Heart right ventricle (tissue), 16 donors: ENCODE measurements around the gene TXNDC16. TPM values are rescaled to one million over a fixed set of nuclear protein-coding genes. Genes with fewer than 3 reads are reported as not detected.
"Not testable (repeated sequence)": the region's sequence is repeated elsewhere in the genome, so short reads cannot be mapped to it uniquely, and the experiment has no call there.

Experiments used
- ATAC-seq, 8 donors: fragments of 200-7000 bp; cut with Tn5 transposase; one replicate each; pipeline ENCODE4 v1.9.1; 2020; ENCODE audit warnings: mild to moderate bottlenecking in 8 of 8, moderate library complexity in 8 of 8, moderate number of reproducible peaks in 1 of 8
- DNase-seq, 2 donors: peaks; one replicate each; pipeline ENCODE4 v3.0.0-alpha.2; 2020
- H3K27ac ChIP-seq, 10 donors: fragments of 200-600 bp; sonication (generic) in 2 of 10; one replicate each; pipeline versions ENCODE4 v1.5.0 to v1.8.0; 2020 to 2022; ENCODE audit warnings: mild to moderate bottlenecking in 3 of 10
- H3K27me3 ChIP-seq, 7 donors: fragments of 200-600 bp; one replicate each; pipeline ENCODE4 v1.8.0; 2021 to 2022; ENCODE audit warnings: mild to moderate bottlenecking in 2 of 7
- H3K36me3 ChIP-seq, 9 donors: fragments of 200-600 bp; sonication (generic) in 1 of 9; one replicate each; pipeline versions ENCODE4 v1.5.0 to v1.8.0; 2020 to 2022; ENCODE audit warnings: mild to moderate bottlenecking in 2 of 9
- H3K4me1 ChIP-seq, 9 donors: fragments of 200-600 bp; sonication (generic) in 1 of 9; one replicate each; pipeline versions ENCODE4 v1.5.0 to v1.8.0; 2020 to 2022; ENCODE audit warnings: mild to moderate bottlenecking in 4 of 9
- H3K4me3 ChIP-seq, 10 donors: fragments of 200-600 bp; sonication (generic) in 2 of 10; one replicate each; pipeline versions ENCODE4 v1.5.0 to v1.8.0; 2020 to 2022; ENCODE audit warnings: mild to moderate bottlenecking in 7 of 10, moderate library complexity in 2 of 10
- H3K9me3 ChIP-seq, 11 donors: fragments of 200-600 bp in 10 of 11; sonication (generic) in 2 of 11; one replicate each; pipeline versions ENCODE4 v1.5.0 to v1.8.0; 2013 to 2022; ENCODE audit warnings: mild to moderate bottlenecking in 2 of 11, control low read depth in 1 of 11, moderate library complexity in 1 of 11
- WGBS, 2 donors: extraction: QIAGEN DNeasy Blood & Tissue Kit; methylation state at CpG; one replicate each; pipeline ENCODE4 v1.1.7; 2013; ENCODE audit warnings: inconsistent platforms in 1 of 2; 5-methylcytosine and 5-hydroxymethylcytosine counted together
- intact Hi-C, 10 donors: fragments of 100-400 bp; cut with DNase I; formaldehyde crosslinking; loops; one replicate each; pipeline versions ENCODE4 v1.11.1 to v1.14.2; 2022
- polyA plus RNA-seq, 2 donors: library from polyadenylated mRNA; stranded (reverse); fragments of 200-250 nt; gene quantifications; one replicate each; pipeline ENCODE4 v1.2.3, GENCODE V29; 2013
- total RNA-seq, 10 donors: library from RNA; stranded (reverse); fragmentation: NEBNext Ultra II Directional in 3 of 10; extraction: Animal tissue kit (Norgen Biotek cat#: 25700) in 3 of 10; gene quantifications; one replicate each; pipeline versions ENCODE4 v1.2.1 to v1.2.4, GENCODE V29; 2021 to 2023
- TF ChIP-seq, protein P1 (sequence below), 9 donors: fragments of 200-600 bp; sonication (generic) in 2 of 9; IDR thresholded peaks; one replicate each; pipeline versions ENCODE4 v1.5.0 to v1.8.0; 2021 to 2022; ENCODE audit warnings: antibody characterized with exemption in 9 of 9, mild to moderate bottlenecking in 5 of 9, moderate library complexity in 1 of 9
- donor health status: Arrhythmogenic right ventricular cardiomyopathy.
- donor health status: ischemic (EF 13 %, LVEDD 7.1; RV severe dilation, severe dysfunction).
- donor health status: healthy with polysubstance abuse.
- donor health status: DM: no; HTN: yes; CAD: no.
- donor health status: DM: no; HTN: no; CAD: no.
- donor health status: ischemic (EF 25% LVEDD 6.9; RV normal size, moderate dysfunction).
- donor health status: ischemic (EF 25% LVEDD 5.7; RV mildly dilated, moderate dysfunction).
- donor health status: healthy.
- donor health status: DM: yes; HTN: yes; CAD: no.
- donor health status: Ischemic cardiomyopathy.
- donor health status: ischemic (EF 35%, LVEDD 5.7; RV mildly dilated, moderate dysfunction).
- donor health status: nonischemic (EF 11% LVEDD 7.7; RV severe dilation, severe dysfunction).
- donor health status: DM: yes; HTN: yes; CAD: no.
- donor health status: PGD.
- donor health status: ischemic (EF 29% LVEDD 5.4; RV normal size, mild dysfunction).
- donor health status: nonischemic (EF 23%, LVEDD 6.1; RV moderate dilation, normal function).

Gene TXNDC16
- total and polyA plus RNA-seq, 12 donors: 1.2 to 6.3 (median 4.1) TPM

DNA sequence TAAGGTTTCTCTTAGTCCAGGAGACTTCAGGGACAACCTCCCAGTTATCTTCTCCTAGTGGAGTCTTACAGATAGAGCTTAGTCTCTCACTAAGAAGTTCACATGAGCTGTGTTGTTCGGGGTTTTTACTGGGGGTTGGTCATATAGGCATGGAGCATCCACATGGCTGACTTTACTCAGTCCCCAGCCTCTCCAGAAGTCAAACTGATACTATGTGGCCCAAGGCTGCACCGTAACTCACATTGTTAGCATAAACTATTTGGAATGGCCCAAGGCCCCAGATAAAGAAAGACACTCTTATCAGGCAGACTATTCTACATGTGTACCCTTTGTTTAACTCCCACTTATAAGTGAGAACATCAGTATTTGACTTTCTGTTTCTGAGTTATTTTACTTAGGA lies 23.6 kb upstream of the TXNDC16 start:
- H3K9me3 ChIP-seq: peaks cover 0 to 40% (median 18%) of the 10 kb centered on the region in 11 donors
- H3K36me3 ChIP-seq: no peaks in the 10 kb centered on the region
- no peak for DNase-seq
- intact Hi-C loops: no loop called here
- H3K27me3 ChIP-seq: no peaks in the 10 kb centered on the region
- ATAC-seq: no peak
- H3K4me3 ChIP-seq: no peak overlapping the region
- no peaks in the 10 kb centered on the region for H3K4me1 ChIP-seq
- TF ChIP-seq, protein P1, sequence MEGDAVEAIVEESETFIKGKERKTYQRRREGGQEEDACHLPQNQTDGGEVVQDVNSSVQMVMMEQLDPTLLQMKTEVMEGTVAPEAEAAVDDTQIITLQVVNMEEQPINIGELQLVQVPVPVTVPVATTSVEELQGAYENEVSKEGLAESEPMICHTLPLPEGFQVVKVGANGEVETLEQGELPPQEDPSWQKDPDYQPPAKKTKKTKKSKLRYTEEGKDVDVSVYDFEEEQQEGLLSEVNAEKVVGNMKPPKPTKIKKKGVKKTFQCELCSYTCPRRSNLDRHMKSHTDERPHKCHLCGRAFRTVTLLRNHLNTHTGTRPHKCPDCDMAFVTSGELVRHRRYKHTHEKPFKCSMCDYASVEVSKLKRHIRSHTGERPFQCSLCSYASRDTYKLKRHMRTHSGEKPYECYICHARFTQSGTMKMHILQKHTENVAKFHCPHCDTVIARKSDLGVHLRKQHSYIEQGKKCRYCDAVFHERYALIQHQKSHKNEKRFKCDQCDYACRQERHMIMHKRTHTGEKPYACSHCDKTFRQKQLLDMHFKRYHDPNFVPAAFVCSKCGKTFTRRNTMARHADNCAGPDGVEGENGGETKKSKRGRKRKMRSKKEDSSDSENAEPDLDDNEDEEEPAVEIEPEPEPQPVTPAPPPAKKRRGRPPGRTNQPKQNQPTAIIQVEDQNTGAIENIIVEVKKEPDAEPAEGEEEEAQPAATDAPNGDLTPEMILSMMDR (IDR thresholded peaks at IDR 0.05): no peak
- 88 to 97% methylated on average over 2 of the region's 2 CpGs for WGBS, 2 donors
- no peak overlapping the region for H3K27ac ChIP-seq

DNA sequence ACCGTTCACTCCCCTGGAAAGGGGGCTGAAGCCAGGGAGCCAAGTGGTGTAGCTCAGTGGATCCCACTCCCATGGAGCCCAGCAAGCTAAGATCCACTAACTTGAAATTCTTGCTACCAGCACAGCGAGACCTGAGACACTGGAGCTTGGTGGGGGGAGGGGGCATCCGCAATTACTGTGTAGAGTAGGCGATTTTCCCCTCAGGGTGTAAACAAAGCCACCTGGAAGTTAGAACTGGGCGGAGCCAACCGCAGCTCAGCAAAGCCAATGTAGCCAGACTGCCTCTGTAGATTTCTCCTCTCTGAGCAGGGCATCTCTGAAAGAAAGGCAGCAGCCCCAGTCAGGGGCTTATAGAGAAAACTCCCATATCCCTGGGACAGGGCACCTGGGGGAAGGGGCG lies 16.1 kb upstream of the TXNDC16 start:
- H3K4me3 ChIP-seq, intact Hi-C loops, ATAC-seq, DNase-seq, H3K36me3 ChIP-seq, H3K27me3 ChIP-seq, H3K4me1 ChIP-seq, H3K27ac ChIP-seq: not testable (repeated sequence)
- peaks cover 0 to 58% (median 21%) of the 10 kb centered on the region in 11 donors for H3K9me3 ChIP-seq
- 96 to 97% methylated on average over 7 of the region's 7 CpGs for WGBS, 2 donors

DNA sequence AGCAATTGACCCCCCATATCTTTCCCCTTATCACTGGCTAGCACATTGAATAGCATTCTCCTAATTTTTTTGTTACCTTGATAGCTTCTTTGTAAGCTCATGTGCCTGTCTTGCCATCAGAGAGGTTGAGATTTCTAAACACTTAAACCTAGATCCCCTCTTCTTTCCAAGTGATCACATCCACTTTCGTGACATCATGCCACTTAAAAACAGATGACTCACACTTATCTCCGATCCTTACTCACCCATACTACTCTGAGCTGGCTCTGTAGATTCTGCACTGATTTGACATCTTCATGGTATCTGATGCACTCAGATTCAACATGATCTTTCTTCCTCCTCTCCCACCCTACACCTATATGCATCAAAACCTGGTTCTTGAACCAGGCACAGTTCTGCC lies 10.8 kb upstream of the TXNDC16 start:
- H3K4me3 ChIP-seq: no peak overlapping the region
- 79 to 87% methylated on average over 2 of the region's 2 CpGs for WGBS, 2 donors
- no peak for ATAC-seq
- intact Hi-C loops: no loop called here
- H3K27me3 ChIP-seq: no peaks in the 10 kb centered on the region
- no peaks in the 10 kb centered on the region for H3K36me3 ChIP-seq
- no peaks in the 10 kb centered on the region for H3K4me1 ChIP-seq
- peaks cover 0 to 15% (median 0%) of the 10 kb centered on the region in 11 donors for H3K9me3 ChIP-seq
- DNase-seq: no peak
- TF ChIP-seq, protein P1 (IDR thresholded peaks at IDR 0.05): no peak
- no peak overlapping the region for H3K27ac ChIP-seq

DNA sequence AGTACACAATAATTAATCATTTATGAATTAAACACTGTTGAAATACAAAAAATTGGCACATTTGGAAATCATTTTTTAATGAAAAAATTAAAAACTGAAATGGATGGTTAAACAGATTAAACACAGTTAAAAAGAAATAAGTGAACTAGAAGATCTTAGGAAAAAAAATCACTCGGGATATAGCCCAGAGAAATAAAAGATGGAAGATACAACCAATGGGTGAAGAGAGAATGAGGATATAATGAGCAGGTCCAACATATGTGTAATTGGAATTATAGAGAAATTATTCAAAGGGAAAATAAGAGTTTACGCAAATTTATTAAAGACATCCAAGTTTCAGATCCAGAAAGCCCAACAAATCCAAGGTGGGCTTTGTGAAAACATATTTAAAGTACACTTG lies 6.4 kb upstream of the TXNDC16 start:
- H3K27me3 ChIP-seq: no peaks in the 10 kb centered on the region
- ATAC-seq (no peak), DNase-seq (no peak)
- no peaks in the 10 kb centered on the region for H3K36me3 ChIP-seq
- intact Hi-C loops: loop anchor here in 3 of 10 donors (10.0 kb wide), 3 partner anchors 136 to 236 kb away; partner anchors contain the start of genes ERO1A (in 2 of the 3), GNPNAT1 (in 1 of the 3) and PSMC6 (in 1 of the 3)
- no peak overlapping the region for H3K27ac ChIP-seq
- H3K9me3 ChIP-seq: peaks cover 0 to 14% (median 0%) of the 10 kb centered on the region in 11 donors
- TF ChIP-seq, protein P1 (IDR thresholded peaks at IDR 0.05): no peak
- 96 to 99% methylated on average over 2 of the region's 2 CpGs for WGBS, 2 donors
- peaks cover 0 to 11% (median 6%) of the 10 kb centered on the region in 9 donors for H3K4me1 ChIP-seq
- no peak overlapping the region for H3K4me3 ChIP-seq
